Vagina (tissue), 2 donors: Measurements from ENCODE around the gene ZSCAN5A. TPM values are rescaled to one million over a fixed set of nuclear protein-coding genes. Genes with fewer than 3 reads are reported as not detected.
"Not testable (repeated sequence)": the region's sequence is repeated elsewhere in the genome, so short reads cannot be mapped to it uniquely, and the experiment has no call there.

Experiments
- DNase-seq, 2 donors: peaks; one replicate each; pipeline ENCODE4 v3.0.0-alpha.2; 2017; ENCODE audit errors: extremely low spot score in 2 of 2
- H3K27ac ChIP-seq: fragments of 200-600 bp; sonication (generic); one replicate; pipeline ENCODE4 v1.5.1; 2019
- H3K27me3 ChIP-seq: fragments of 200-600 bp; sonication (generic); one replicate; pipeline ENCODE4 v1.5.1; 2019
- H3K36me3 ChIP-seq, 2 donors: fragments of 200-600 bp; sonication (generic); one replicate each; pipeline ENCODE4 v1.5.1; 2017 to 2019
- H3K4me1 ChIP-seq: fragments of 200-600 bp; sonication (generic); one replicate; pipeline ENCODE4 v1.5.1; 2019
- H3K4me3 ChIP-seq, 2 donors: fragments of 200-600 bp; sonication (generic); 1 replicate in 1 of 2; 2 replicates in 1 of 2; pipeline ENCODE4 v1.5.1; 2016 to 2019
- H3K9me3 ChIP-seq: fragments of 200-600 bp; sonication (generic); one replicate; pipeline ENCODE4 v1.5.1; 2019
- POLR2A ChIP-seq, 2 donors: fragments of 450-650 bp; IDR thresholded peaks; one replicate each; pipeline ENCODE4 v1.6.1; 2017; ENCODE audit warnings: antibody characterized with exemption in 2 of 2, mild to moderate bottlenecking in 2 of 2, moderate library complexity in 2 of 2
- POLR2AphosphoS5 ChIP-seq, 2 donors: sonication (generic); formaldehyde crosslinking; IDR thresholded peaks; one replicate each; pipeline ENCODE4 v1.9.0; 2017; ENCODE audit warnings: antibody characterized with exemption in 2 of 2, mild to moderate bottlenecking in 2 of 2, low read depth in 1 of 2; ENCODE audit not compliant: insufficient read depth in 1 of 2
- intact Hi-C: fragments of 100-400 bp; cut with DNase I; formaldehyde crosslinking; loops from one replicate; pipeline ENCODE4 v1.15.1; 2023
- total RNA-seq: library from RNA; depleted of rRNA; stranded (reverse); fragments of >200 nt; gene quantifications from one replicate; pipeline ENCODE4 v1.2.3, GENCODE V29; 2016
- TF ChIP-seq, protein P1 (sequence below), 3 experiments: fragments of 450-650 bp in 2 of 3; fragments of 200-600 bp in 1 of 3; sonication (generic) in 1 of 3; IDR thresholded peaks; one replicate each; pipeline ENCODE4 v1.5.1; 2017 to 2019; ENCODE audit warnings: antibody characterized with exemption in 3 of 3, mild to moderate bottlenecking in 2 of 3, moderate library complexity in 2 of 3

Gene ZSCAN5A
- total RNA-seq, 1 donor from 2014 or later = 2.7 TPM

DNA sequence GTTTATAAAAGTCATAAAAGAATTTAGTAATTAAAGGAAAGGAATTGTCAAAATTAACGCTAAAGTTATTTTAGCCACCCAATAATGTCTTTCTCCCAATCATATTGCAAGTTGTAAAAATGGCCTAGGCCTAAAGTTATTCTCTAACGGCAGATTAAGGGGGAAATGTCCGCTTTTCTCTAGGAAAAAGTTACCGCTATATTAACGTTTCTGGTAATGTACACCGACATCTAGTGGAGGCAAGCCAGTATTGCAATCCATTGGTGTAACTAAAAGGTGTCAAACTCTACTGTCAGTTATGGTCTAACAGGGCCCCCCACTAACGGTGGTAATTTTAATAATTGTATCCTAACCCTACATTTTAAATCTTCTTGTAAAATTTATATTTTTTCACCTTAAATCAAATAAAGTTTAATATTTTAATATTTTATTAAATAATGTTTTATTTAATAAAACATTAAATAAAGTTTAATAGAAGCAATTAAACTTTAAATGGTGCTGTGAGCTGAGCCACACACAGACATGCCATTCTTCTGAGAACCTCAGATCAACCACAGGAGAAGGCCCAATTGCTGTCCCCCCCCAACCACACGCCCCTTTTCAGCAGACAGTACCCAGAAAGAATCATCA is 35.9 kb upstream of the ZSCAN5A start:
- intact Hi-C loops = loop anchor here (10.0 kb wide), 1 partner anchor 96 kb away; no protein-coding TSS in a partner anchor
- H3K9me3 ChIP-seq = no peaks in the 10 kb centered on the region
- no peaks in the 10 kb centered on the region for H3K27me3 ChIP-seq
- TF ChIP-seq, protein P1, sequence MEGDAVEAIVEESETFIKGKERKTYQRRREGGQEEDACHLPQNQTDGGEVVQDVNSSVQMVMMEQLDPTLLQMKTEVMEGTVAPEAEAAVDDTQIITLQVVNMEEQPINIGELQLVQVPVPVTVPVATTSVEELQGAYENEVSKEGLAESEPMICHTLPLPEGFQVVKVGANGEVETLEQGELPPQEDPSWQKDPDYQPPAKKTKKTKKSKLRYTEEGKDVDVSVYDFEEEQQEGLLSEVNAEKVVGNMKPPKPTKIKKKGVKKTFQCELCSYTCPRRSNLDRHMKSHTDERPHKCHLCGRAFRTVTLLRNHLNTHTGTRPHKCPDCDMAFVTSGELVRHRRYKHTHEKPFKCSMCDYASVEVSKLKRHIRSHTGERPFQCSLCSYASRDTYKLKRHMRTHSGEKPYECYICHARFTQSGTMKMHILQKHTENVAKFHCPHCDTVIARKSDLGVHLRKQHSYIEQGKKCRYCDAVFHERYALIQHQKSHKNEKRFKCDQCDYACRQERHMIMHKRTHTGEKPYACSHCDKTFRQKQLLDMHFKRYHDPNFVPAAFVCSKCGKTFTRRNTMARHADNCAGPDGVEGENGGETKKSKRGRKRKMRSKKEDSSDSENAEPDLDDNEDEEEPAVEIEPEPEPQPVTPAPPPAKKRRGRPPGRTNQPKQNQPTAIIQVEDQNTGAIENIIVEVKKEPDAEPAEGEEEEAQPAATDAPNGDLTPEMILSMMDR (IDR thresholded peaks at IDR 0.05) = peak; percentile 72 to 82 (median 79)
- no peak for TF ChIP-seq POLR2AphosphoS5 (IDR thresholded peaks at IDR 0.05; ENCODE audit: insufficient read depth in 1 of 2, low read depth in 1 of 2)
- no peak overlapping the region for H3K4me3 ChIP-seq
- no peaks in the 10 kb centered on the region for H3K36me3 ChIP-seq
- no peak overlapping the region for H3K27ac ChIP-seq
- DNase-seq = no peak
- H3K4me1 ChIP-seq = no peaks in the 10 kb centered on the region

DNA sequence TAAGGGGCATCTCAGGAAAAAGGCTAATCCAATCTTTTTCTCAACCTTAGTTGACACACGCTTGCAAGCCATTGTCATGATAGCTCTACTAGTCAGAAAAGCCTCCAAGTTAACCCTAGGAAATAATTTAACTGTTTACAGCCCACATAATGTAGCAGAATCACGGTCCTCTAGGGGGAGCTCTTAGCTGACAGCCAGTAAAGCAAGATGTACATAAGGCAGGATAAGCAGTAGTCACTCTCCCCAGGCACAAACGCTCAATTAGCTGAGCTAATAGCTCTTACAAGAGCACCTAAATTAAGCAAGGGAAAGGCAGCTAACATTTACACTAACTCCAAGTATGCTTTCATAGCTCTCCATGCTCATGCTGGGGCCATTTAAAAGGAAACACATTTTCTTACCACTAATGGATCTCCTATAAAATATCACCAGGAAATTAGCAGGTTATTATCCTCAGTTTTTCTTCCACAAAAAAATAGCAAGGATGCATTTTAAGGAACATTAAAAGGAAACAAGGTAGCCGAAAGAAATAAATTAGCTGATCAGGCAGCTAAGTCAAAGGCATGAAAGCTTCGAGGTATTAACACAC is 33.7 kb upstream of the ZSCAN5A start:
- intact Hi-C loops = no loop called here
- no peaks in the 10 kb centered on the region for H3K27me3 ChIP-seq
- no peaks in the 10 kb centered on the region for H3K9me3 ChIP-seq
- DNase-seq = no peak
- TF ChIP-seq POLR2AphosphoS5 (IDR thresholded peaks at IDR 0.05; ENCODE audit: insufficient read depth in 1 of 2, low read depth in 1 of 2) (no peak), POLR2A (IDR thresholded peaks at IDR 0.05) (no peak)
- TF ChIP-seq, protein P1 (IDR thresholded peaks at IDR 0.05) = no peak
- H3K4me1 ChIP-seq = no peaks in the 10 kb centered on the region
- no peak overlapping the region for H3K4me3 ChIP-seq
- H3K27ac ChIP-seq = no peak overlapping the region
- H3K36me3 ChIP-seq = no peaks in the 10 kb centered on the region

DNA sequence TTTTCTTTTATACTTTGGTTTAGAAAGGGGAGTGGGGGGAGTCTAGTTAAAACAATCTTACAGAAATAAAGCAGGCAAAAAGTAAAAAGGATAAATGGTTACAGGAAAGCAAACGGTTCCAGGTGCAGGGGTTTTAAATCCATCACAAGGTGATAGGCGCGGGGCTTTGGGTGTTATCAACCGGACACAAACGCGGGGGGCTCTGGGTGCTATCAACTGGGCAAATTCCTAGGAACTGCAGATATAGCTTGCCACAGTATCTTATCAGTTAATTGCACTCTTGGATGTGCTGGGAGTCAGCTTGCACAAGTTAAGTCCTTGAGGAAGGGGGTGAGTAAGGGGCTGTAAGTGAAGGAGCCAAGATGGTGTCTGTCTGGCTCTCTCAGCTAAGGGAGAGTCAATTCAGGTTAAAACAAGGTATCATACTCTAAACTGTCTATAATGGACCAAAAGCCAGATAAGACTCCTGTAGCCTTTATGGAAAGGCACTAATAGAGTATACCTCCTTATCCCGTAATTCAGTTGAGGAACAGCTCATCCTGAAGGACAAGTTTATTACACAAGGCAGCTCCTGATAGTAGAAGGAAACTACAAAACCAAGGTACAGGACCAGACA is 32.6 kb upstream of the ZSCAN5A start:
- intact Hi-C loops = no loop called here
- H3K4me1 ChIP-seq = no peaks in the 10 kb centered on the region
- no peak for TF ChIP-seq POLR2AphosphoS5 (IDR thresholded peaks at IDR 0.05; ENCODE audit: insufficient read depth in 1 of 2, low read depth in 1 of 2)
- TF ChIP-seq POLR2A (IDR thresholded peaks at IDR 0.05) = no peak
- TF ChIP-seq, protein P1 (IDR thresholded peaks at IDR 0.05) = no peak
- no peak overlapping the region for H3K27ac ChIP-seq
- H3K27me3 ChIP-seq = no peaks in the 10 kb centered on the region
- no peaks in the 10 kb centered on the region for H3K36me3 ChIP-seq
- H3K4me3 ChIP-seq = no peak overlapping the region
- no peak for DNase-seq
- no peaks in the 10 kb centered on the region for H3K9me3 ChIP-seq

DNA sequence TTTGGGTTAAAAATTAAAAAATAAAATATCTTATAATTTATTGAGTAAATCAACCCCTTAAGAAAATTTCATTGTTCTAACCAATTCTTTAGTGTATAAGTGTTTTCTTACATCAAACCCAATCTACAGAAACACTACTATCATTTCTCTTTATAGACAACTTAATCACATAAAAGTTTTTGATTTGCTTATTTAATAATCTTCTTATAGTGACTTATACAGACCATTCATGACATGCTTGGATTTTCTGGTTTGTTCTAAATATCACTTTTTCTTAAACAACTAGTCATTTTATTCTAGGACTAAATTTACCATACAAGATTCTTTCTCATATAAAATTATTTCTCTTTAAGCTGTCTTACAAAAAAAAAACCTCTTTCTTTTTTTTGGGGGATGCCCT is 27.3 kb upstream of the ZSCAN5A start:
- Histone ChIP-seq H3K36me3 (no peaks in the 10 kb centered on the region), H3K27ac (no peak overlapping the region), H3K4me3 (no peak overlapping the region), H3K9me3 (no peaks in the 10 kb centered on the region), H3K27me3 (no peaks in the 10 kb centered on the region), H3K4me1 (no peaks in the 10 kb centered on the region)
- intact Hi-C loops = no loop called here
- TF ChIP-seq POLR2A (IDR thresholded peaks at IDR 0.05) (no peak), POLR2AphosphoS5 (IDR thresholded peaks at IDR 0.05; ENCODE audit: insufficient read depth in 1 of 2, low read depth in 1 of 2) (no peak)
- TF ChIP-seq, protein P1 (IDR thresholded peaks at IDR 0.05) = no peak
- DNase-seq = no peak

DNA sequence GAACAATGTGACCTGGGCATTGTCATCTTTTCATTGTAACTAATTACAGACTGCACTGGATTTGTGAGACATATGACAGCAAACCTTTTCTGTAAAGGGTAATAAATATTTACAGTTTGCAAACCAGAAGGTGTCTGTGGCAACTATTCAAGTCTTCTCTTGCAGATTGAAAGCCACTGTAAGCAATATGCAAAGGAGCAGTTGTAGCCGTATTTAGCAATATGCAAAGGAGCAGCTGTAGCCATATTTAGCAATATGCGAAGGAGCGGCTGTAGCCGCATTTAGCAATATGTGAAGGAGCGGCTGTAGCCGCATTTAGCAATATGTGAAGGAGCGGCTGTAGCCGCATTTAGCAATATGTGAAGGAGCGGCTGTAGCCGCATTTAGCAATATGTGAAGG is 24.4 kb upstream of the ZSCAN5A start:
- intact Hi-C loops, H3K27me3 ChIP-seq, H3K9me3 ChIP-seq, H3K4me1 ChIP-seq, H3K4me3 ChIP-seq, H3K27ac ChIP-seq, H3K36me3 ChIP-seq, DNase-seq: not testable (repeated sequence)

DNA sequence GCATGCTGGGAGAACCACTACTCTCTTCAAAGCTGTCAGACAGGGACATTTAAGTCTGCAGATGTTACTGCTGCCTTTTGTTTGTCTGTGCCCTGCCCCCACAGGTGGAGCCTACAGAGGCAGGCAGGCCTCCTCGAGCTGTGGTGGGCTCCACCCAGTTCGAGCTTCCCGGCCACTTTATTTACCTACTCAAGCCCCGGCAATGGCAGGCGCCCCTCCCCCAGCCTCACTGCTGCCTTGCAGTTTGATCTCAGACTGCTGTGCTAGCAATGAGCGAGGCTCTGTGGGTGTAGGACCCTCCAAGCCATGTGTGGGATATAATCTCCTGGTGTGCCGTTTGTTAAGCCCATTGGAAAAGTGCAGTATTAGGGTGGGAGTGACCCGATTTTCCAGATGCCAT is 22.4 kb upstream of the ZSCAN5A start:
- H3K4me1 ChIP-seq, intact Hi-C loops, H3K27me3 ChIP-seq, H3K27ac ChIP-seq, H3K36me3 ChIP-seq, DNase-seq, H3K9me3 ChIP-seq, H3K4me3 ChIP-seq: not testable (repeated sequence)

DNA sequence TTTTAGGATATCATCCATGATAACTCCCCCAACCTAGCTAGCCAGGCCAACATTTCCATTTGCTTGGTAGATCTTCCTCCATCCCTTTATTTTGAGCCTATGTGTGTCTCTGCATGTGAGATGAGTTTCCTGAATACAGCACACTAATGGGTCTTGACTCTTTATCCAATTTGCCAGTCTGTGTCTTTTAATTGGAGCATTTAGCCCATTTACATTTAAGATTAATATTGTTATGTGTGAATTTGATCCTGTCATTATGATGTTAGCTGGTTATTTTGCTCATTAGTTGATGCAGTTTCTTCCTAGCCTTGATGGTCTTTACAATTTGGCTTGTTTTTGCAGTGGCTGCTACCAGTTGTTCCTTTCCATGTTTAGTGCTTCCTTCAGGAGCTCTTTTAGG is 20.7 kb upstream of the ZSCAN5A start:
- H3K4me3 ChIP-seq, H3K9me3 ChIP-seq, H3K4me1 ChIP-seq, H3K27me3 ChIP-seq, DNase-seq, H3K36me3 ChIP-seq, H3K27ac ChIP-seq, intact Hi-C loops: not testable (repeated sequence)
